WTC11 (cell line): ENCODE data around the gene KANSL1L. TPM values are rescaled to one million over a fixed set of nuclear protein-coding genes. Genes with fewer than 3 reads are reported as not detected.

ENCODE experiments used
- ATAC-seq: fragments of 200-7000 bp; cut with Tn5 transposase; 2 replicates; pipeline ENCODE4 v1.10.0; 2021; ENCODE audit warnings: mild to moderate bottlenecking, moderate library complexity
- CTCF ChIA-PET: fragments of 300-600 bp; sonication (Branson Sonifier 250); formaldehyde crosslinking; loops from one replicate; lab custom pipeline; 2021; ENCODE audit warnings: antibody characterized with exemption; lab: Charles Lee
- POLR2A ChIA-PET: fragments of 350-600 bp; sonication (Branson Sonifier 250); formaldehyde crosslinking; loops from one replicate; lab custom pipeline; 2021; ENCODE audit warnings: antibody characterized with exemption; lab: Charles Lee
- DNase-seq: peaks from one replicate; pipeline ENCODE4 v3.0.0; 2021; ENCODE audit warnings: low spot score
- H3K27ac Mint-ChIP-seq: 2 replicates; pipeline ENCODE4 v1.8.0; 2021; ENCODE audit warnings: mixed read lengths
- H3K27me3 Mint-ChIP-seq: 2 replicates; pipeline ENCODE4 v1.8.0; 2021; ENCODE audit warnings: low read depth, mild to moderate bottlenecking, moderate library complexity, mixed read lengths
- H3K36me3 Mint-ChIP-seq: 2 replicates; pipeline ENCODE4 v1.8.0; 2021; ENCODE audit warnings: mixed read lengths
- H3K4me1 Mint-ChIP-seq: 2 replicates; pipeline ENCODE4 v1.8.0; 2022; ENCODE audit warnings: mixed read lengths
- H3K4me3 Mint-ChIP-seq: 2 replicates; pipeline ENCODE4 v1.8.0; 2021; ENCODE audit warnings: mild to moderate bottlenecking, moderate library complexity, mixed read lengths
- H3K9me3 Mint-ChIP-seq: 2 replicates; pipeline ENCODE4 v1.8.0; 2021; ENCODE audit warnings: mixed read lengths
- ATF2 ChIP-seq: sonication (generic); formaldehyde crosslinking; IDR thresholded peaks from 2 replicates; pipeline ENCODE4 v1.8.1; 2022; ENCODE audit warnings: low read depth, missing genetic modification reagents, borderline replicate concordance
- CREB1 ChIP-seq: sonication (generic); formaldehyde crosslinking; IDR thresholded peaks from 2 replicates; pipeline ENCODE4 v1.8.0; 2023; ENCODE audit warnings: mild to moderate bottlenecking, missing genetic modification reagents
- E2F4 ChIP-seq: sonication (generic); formaldehyde crosslinking; IDR thresholded peaks from 2 replicates; pipeline ENCODE4 v1.8.1; 2022; ENCODE audit warnings: low read depth, mild to moderate bottlenecking, moderate library complexity, missing genetic modification reagents, borderline replicate concordance
- ERG ChIP-seq: fragments of 250-450 bp; sonication (Bioruptor Pico); IDR thresholded peaks from 2 replicates; pipeline ENCODE4 v1.8.0; 2021; ENCODE audit warnings: mild to moderate bottlenecking
- GTF2I ChIP-seq: fragments of 250-450 bp; sonication (Bioruptor Pico); conservative IDR thresholded peaks from 2 replicates; pipeline ENCODE4 v1.4.0; 2021; ENCODE audit warnings: mild to moderate bottlenecking
- HMGA2 ChIP-seq: fragments of 250-450 bp; sonication (Bioruptor Pico); IDR thresholded peaks from 2 replicates; pipeline ENCODE4 v1.4.0; 2021; ENCODE audit warnings: mild to moderate bottlenecking, moderate library complexity
- IRF1 ChIP-seq: sonication (generic); formaldehyde crosslinking; IDR thresholded peaks from 2 replicates; pipeline ENCODE4 v1.8.0; 2023; ENCODE audit warnings: missing genetic modification reagents
- KAT7 ChIP-seq: sonication (generic); formaldehyde crosslinking; IDR thresholded peaks from 2 replicates; pipeline ENCODE4 v1.8.1; 2023; ENCODE audit warnings: missing genetic modification reagents, mild to moderate bottlenecking, borderline replicate concordance
- MYBL2 ChIP-seq: sonication (generic); formaldehyde crosslinking; IDR thresholded peaks from 2 replicates; pipeline ENCODE4 v1.8.1; 2023; ENCODE audit warnings: mild to moderate bottlenecking, moderate library complexity, missing genetic modification reagents
- NFATC4 ChIP-seq: fragments of 250-450 bp; sonication (Bioruptor Pico); IDR thresholded peaks from 2 replicates; pipeline ENCODE4 v1.9.0; 2021; ENCODE audit warnings: mild to moderate bottlenecking
- NFE2L1 ChIP-seq: sonication (generic); formaldehyde crosslinking; IDR thresholded peaks from 2 replicates; pipeline ENCODE4 v1.8.1; 2023; ENCODE audit warnings: missing genetic modification reagents
- NR1H2 ChIP-seq: sonication (generic); formaldehyde crosslinking; IDR thresholded peaks from 2 replicates; pipeline ENCODE4 v1.9.0; 2021; ENCODE audit warnings: mild to moderate bottlenecking, moderate library complexity, missing genetic modification reagents
- NR2C2 ChIP-seq: sonication (generic); formaldehyde crosslinking; IDR thresholded peaks from 2 replicates; pipeline ENCODE4 v1.8.0; 2022; ENCODE audit warnings: mild to moderate bottlenecking, missing genetic modification reagents
- NR3C1 ChIP-seq: sonication (generic); formaldehyde crosslinking; conservative IDR thresholded peaks from 2 replicates; pipeline ENCODE4 v1.8.1; 2023; ENCODE audit warnings: low read depth, mild to moderate bottlenecking, missing genetic modification reagents
- RELA ChIP-seq: sonication (generic); formaldehyde crosslinking; IDR thresholded peaks from 2 replicates; pipeline ENCODE4 v1.8.1; 2022; ENCODE audit warnings: missing genetic modification reagents, mild to moderate bottlenecking, borderline replicate concordance
- RORB ChIP-seq: fragments of 250-450 bp; sonication (Bioruptor Pico); IDR thresholded peaks from 2 replicates; pipeline ENCODE4 v1.9.0; 2021; ENCODE audit warnings: mild to moderate bottlenecking
- SMAD3 ChIP-seq: sonication (generic); formaldehyde crosslinking; IDR thresholded peaks from 2 replicates; pipeline ENCODE4 v1.8.0; 2022; ENCODE audit warnings: missing genetic modification reagents, mild to moderate bottlenecking, borderline replicate concordance
- SMAD4 ChIP-seq: sonication (generic); formaldehyde crosslinking; IDR thresholded peaks from 2 replicates; pipeline ENCODE4 v1.8.0; 2022; ENCODE audit warnings: mild to moderate bottlenecking, missing genetic modification reagents
- TCF7 ChIP-seq: sonication (generic); formaldehyde crosslinking; IDR thresholded peaks from 2 replicates; pipeline ENCODE4 v1.8.0; 2022; ENCODE audit warnings: mild to moderate bottlenecking, low read depth, missing genetic modification reagents, moderate library complexity
- TEAD1 ChIP-seq: sonication (generic); formaldehyde crosslinking; IDR thresholded peaks from 2 replicates; pipeline ENCODE4 v1.8.0; 2022; ENCODE audit warnings: mild to moderate bottlenecking, missing genetic modification reagents
- TP53 ChIP-seq: sonication (generic); formaldehyde crosslinking; IDR thresholded peaks from 2 replicates; pipeline ENCODE4 v1.8.1; 2023; ENCODE audit warnings: mild to moderate bottlenecking, missing genetic modification reagents
- ZBTB21 ChIP-seq: sonication (generic); formaldehyde crosslinking; IDR thresholded peaks from 2 replicates; pipeline ENCODE4 v1.8.1; 2023; ENCODE audit warnings: mild to moderate bottlenecking, missing genetic modification reagents, borderline replicate concordance
- ZNF232 ChIP-seq: sonication (generic); formaldehyde crosslinking; IDR thresholded peaks from 2 replicates; pipeline ENCODE4 v1.8.0; 2022; ENCODE audit warnings: mild to moderate bottlenecking, missing genetic modification reagents
- ZNF263 ChIP-seq: sonication (generic); formaldehyde crosslinking; IDR thresholded peaks from 2 replicates; pipeline ENCODE4 v1.8.1; 2022; ENCODE audit warnings: low read depth, mild to moderate bottlenecking, moderate library complexity, missing genetic modification reagents
- ZNF396 ChIP-seq: fragments of 250-450 bp; sonication (Bioruptor Pico); IDR thresholded peaks from 2 replicates; pipeline ENCODE4 v1.8.0; 2021; ENCODE audit warnings: mild to moderate bottlenecking, moderate library complexity, borderline replicate concordance
- ZNF671 ChIP-seq: fragments of 250-450 bp; sonication (Bioruptor Pico); IDR thresholded peaks from 2 replicates; pipeline ENCODE4 v1.8.0; 2021; ENCODE audit warnings: mild to moderate bottlenecking
- total RNA-seq: library from RNA; stranded (reverse); gene quantifications from 3 replicates; pipeline ENCODE4 v1.2.3, GENCODE V29; 2021
- TF ChIP-seq, protein P1 (sequence below): sonication (generic); formaldehyde crosslinking; IDR thresholded peaks from 2 replicates; pipeline ENCODE4 v1.8.1; 2023; ENCODE audit warnings: mild to moderate bottlenecking, missing genetic modification reagents
- TF ChIP-seq, protein P2 (sequence below): sonication (generic); formaldehyde crosslinking; IDR thresholded peaks from 2 replicates; pipeline ENCODE4 v1.8.0; 2022; ENCODE audit warnings: missing genetic modification reagents

The KANSL1L gene
- total RNA-seq, 1 experiment from 2014 or later = 11.4 TPM

GRCh38 chr2:210170446-210171303 lies 534 bp downstream of the KANSL1L start:
- Mint-ChIP-seq H3K9me3 (no peaks in the 10 kb centered on the region), H3K36me3 (no peaks in the 10 kb centered on the region), H3K4me1 (peaks cover 22% of the 10 kb centered on the region), H3K27me3 (no peaks in the 10 kb centered on the region), H3K4me3 (peak overlapping the region; percentile 97), H3K27ac (peak overlapping the region; percentile 100)
- DNase-seq (peak; percentile 98), ATAC-seq (peak; percentile 74)
- ChIA-PET POLR2A (interaction anchor here (0.6 to 1.3 kb wide), 9 partner anchors 17 to 1231 kb away, joined by 3 to 5 read pairs (median 3); partner anchors contain the start of genes ACADL and RPE), CTCF (interaction anchor here (0.5 to 1.2 kb wide), 2 partner anchors 11 to 57 kb away, joined by 3 to 4 read pairs; no protein-coding TSS in a partner anchor)
- TF ChIP-seq ZNF263 (no peak), E2F4 (CRISPR knock-in tag) (no peak), GTF2I (CRISPR knock-in tag) (no peak), MYBL2 (CRISPR knock-in tag) (peak; percentile 46; the same call in 1 of the 2 replicates), ERG (CRISPR knock-in tag) (no peak), ZNF232 (CRISPR knock-in tag) (no peak), SMAD3 (CRISPR knock-in tag) (no peak), NFATC4 (CRISPR knock-in tag) (no peak), CREB1 (CRISPR knock-in tag) (no peak), RELA (no peak), ZBTB21 (CRISPR knock-in tag) (no peak), TP53 (no peak), IRF1 (no peak), ATF2 (no peak), ZNF671 (CRISPR knock-in tag) (no peak), TCF7 (CRISPR knock-in tag) (no peak), NFE2L1 (CRISPR knock-in tag) (no peak), KAT7 (CRISPR knock-in tag) (no peak), SMAD4 (CRISPR knock-in tag) (no peak), ZNF396 (CRISPR knock-in tag) (no peak), TEAD1 (CRISPR knock-in tag) (peak; percentile 59; the same call in 1 of the 2 replicates), NR3C1 (0 out of 2 replicates have a peak, but pooled peaks have one; percentile 33), RORB (CRISPR knock-in tag) (no peak), HMGA2 (CRISPR knock-in tag) (no peak), NR1H2 (CRISPR knock-in tag) (no peak), NR2C2 (CRISPR knock-in tag) (no peak)
- TF ChIP-seq, protein P1, sequence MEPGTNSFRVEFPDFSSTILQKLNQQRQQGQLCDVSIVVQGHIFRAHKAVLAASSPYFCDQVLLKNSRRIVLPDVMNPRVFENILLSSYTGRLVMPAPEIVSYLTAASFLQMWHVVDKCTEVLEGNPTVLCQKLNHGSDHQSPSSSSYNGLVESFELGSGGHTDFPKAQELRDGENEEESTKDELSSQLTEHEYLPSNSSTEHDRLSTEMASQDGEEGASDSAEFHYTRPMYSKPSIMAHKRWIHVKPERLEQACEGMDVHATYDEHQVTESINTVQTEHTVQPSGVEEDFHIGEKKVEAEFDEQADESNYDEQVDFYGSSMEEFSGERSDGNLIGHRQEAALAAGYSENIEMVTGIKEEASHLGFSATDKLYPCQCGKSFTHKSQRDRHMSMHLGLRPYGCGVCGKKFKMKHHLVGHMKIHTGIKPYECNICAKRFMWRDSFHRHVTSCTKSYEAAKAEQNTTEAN = no peak
- TF ChIP-seq, protein P2, sequence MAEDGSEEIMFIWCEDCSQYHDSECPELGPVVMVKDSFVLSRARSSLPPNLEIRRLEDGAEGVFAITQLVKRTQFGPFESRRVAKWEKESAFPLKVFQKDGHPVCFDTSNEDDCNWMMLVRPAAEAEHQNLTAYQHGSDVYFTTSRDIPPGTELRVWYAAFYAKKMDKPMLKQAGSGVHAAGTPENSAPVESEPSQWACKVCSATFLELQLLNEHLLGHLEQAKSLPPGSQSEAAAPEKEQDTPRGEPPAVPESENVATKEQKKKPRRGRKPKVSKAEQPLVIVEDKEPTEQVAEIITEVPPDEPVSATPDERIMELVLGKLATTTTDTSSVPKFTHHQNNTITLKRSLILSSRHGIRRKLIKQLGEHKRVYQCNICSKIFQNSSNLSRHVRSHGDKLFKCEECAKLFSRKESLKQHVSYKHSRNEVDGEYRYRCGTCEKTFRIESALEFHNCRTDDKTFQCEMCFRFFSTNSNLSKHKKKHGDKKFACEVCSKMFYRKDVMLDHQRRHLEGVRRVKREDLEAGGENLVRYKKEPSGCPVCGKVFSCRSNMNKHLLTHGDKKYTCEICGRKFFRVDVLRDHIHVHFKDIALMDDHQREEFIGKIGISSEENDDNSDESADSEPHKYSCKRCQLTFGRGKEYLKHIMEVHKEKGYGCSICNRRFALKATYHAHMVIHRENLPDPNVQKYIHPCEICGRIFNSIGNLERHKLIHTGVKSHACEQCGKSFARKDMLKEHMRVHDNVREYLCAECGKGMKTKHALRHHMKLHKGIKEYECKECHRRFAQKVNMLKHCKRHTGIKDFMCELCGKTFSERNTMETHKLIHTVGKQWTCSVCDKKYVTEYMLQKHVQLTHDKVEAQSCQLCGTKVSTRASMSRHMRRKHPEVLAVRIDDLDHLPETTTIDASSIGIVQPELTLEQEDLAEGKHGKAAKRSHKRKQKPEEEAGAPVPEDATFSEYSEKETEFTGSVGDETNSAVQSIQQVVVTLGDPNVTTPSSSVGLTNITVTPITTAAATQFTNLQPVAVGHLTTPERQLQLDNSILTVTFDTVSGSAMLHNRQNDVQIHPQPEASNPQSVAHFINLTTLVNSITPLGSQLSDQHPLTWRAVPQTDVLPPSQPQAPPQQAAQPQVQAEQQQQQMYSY (CRISPR knock-in tag) = no peak
